GM19023 (cell line): ENCODE data around the gene FHL2.

ENCODE experiments used
- ATAC-seq: cut with Tn5 transposase; IDR thresholded peaks from one replicate; pipeline ENCODE4 v1.9.1; 2021; ENCODE audit warnings: mild to moderate bottlenecking, moderate library complexity; ENCODE audit not compliant: unreplicated experiment

The FHL2 gene

DNA sequence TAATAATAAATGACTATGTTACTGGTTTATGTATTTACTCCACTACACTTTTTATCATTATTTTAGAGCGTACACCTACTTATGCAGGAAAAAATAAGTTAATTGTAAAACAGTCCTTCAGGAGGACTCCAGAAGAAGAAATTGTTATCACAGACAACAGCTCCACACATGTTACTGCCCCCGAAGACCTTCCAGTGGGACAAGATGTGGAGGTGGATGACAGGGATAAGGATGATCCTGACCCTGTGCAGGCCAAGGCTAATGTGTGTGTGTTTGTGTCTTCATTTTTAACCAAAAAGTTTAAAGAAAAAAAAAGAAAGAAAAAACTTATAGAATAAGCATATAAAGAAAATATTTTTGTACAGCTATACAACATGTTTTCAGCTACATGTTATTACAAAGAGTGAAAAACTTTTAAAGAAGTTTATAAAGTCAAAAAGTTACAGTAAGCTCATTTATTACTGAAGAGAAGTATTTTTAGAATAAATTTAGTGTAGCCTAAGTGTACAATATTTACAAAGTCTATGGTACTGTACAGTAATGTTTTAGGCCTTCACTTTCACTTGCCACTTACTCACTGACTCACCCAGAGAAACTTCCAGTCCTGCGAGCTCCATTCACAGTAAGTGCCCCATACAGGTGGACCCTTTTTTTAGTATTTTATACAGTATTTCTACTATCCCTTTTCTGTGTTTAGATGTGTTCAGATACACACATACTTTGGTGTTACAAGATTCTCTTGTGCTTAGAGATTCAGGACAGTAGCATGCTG is 76.8 kb downstream of the FHL2 start:
- no peak for ATAC-seq

GRCh38 chr2:105320651-105321215 is 78.1 kb downstream of the FHL2 start:
- no peak for ATAC-seq

GRCh38 chr2:105317937-105318336 is 80.9 kb downstream of the FHL2 start:
- no peak for ATAC-seq

- ATAC-seq, result peak; percentile 57
Measured at GRCh38 chr2:105315314-105315713, 83.5 kb downstream of the FHL2 start.

DNA sequence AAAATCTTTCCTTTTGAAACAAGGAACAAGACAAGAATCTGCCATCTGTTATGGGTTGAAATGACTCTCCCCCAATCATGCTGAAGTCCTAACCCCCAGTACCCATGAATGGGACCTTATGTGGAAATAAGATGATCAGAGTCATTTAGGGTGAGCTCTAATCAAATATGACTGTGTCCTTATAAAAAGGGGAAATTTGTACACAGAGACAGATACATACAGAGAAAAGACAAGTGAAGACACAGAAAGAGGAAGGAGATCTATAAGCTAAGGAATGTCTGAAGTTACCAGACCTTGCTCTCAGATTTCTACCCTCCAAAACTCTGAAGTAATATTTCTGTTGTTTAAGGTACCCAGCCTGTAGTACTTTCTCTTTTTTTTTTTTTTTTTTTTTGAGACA is 85.0 kb downstream of the FHL2 start:
- no peak for ATAC-seq
